ENCODE measurements around the gene WDFY4. TPM values are rescaled to one million over a fixed set of nuclear protein-coding genes. Genes with fewer than 3 reads are reported as not detected.
"Not testable (repeated sequence)": the region's sequence is repeated elsewhere in the genome, so short reads cannot be mapped to it uniquely, and the experiment has no call there.

WDFY4 gene
- total RNA-seq, result 1.6 TPM

- ATAC-seq, result peak; percentile 58
These were observed at the start of gene WDFY4 for GRCh38 chr10:48684792-48685623. TSS of gene WDFY4 (plus strand) at chr10:48684873. CDS start at chr10:48709733, 24,860 bp downstream.

GRCh38 chr10:48634984-48635557 is 49.6 kb upstream of the WDFY4 start:
- ATAC-seq, result no peak

- ATAC-seq, result no peak
These were observed 48.4 kb upstream of the WDFY4 start for GRCh38 chr10:48636231-48636630.

- ATAC-seq, result no peak
These were observed 47.8 kb upstream of the WDFY4 start for GRCh38 chr10:48636901-48637300.

GRCh38 chr10:48638158-48638557 is 46.5 kb upstream of the WDFY4 start:
- ATAC-seq, result no peak

GRCh38 chr10:48638739-48639527 is 45.7 kb upstream of the WDFY4 start:
- no peak for ATAC-seq

- no peak for ATAC-seq
These were observed 45.0 kb upstream of the WDFY4 start for GRCh38 chr10:48639632-48640031.

GRCh38 chr10:48640326-48640725 is 44.3 kb upstream of the WDFY4 start:
- ATAC-seq, result no peak

- ATAC-seq, result not testable (repeated sequence)
These were observed 43.5 kb upstream of the WDFY4 start for GRCh38 chr10:48641099-48641690.

GRCh38 chr10:48645600-48645999 is 39.1 kb upstream of the WDFY4 start:
- no peak for ATAC-seq

- ATAC-seq, result not testable (repeated sequence)
These were observed 37.6 kb upstream of the WDFY4 start for GRCh38 chr10:48647073-48647472.

- ATAC-seq, result no peak
These were observed 36.3 kb upstream of the WDFY4 start for GRCh38 chr10:48648172-48648942.

- ATAC-seq, result peak; percentile 38
These were observed 35.2 kb upstream of the WDFY4 start for GRCh38 chr10:48649349-48649944.

GRCh38 chr10:48651293-48651692 is 33.4 kb upstream of the WDFY4 start:
- ATAC-seq, result no peak

GRCh38 chr10:48651839-48652238 is 32.8 kb upstream of the WDFY4 start:
- no peak for ATAC-seq

- ATAC-seq, result no peak
These were observed 32.3 kb upstream of the WDFY4 start for GRCh38 chr10:48652344-48652743.

- no peak for ATAC-seq
These were observed 31.3 kb upstream of the WDFY4 start for GRCh38 chr10:48653347-48653746.

GRCh38 chr10:48653944-48654698 is 30.6 kb upstream of the WDFY4 start:
- ATAC-seq, result no peak

- ATAC-seq, result peak; percentile 63
These were observed 29.0 kb upstream of the WDFY4 start for GRCh38 chr10:48655411-48656240.
